IMR-90 (cell line): Measurements from ENCODE around the gene PPM1L.

Source experiments
- BHLHE40 ChIP-seq: fragments of 150-350 bp; IDR thresholded peaks from 2 replicates; pipeline ENCODE4 v1.6.1; 2016; ENCODE audit warnings: mild to moderate bottlenecking, low read depth, low read length
- CEBPB ChIP-seq: IDR thresholded peaks from 2 replicates; pipeline ENCODE4 v1.6.1; 2012; ENCODE audit warnings: low read depth, low read length, improper control_type of control experiment
- CHD1 ChIP-seq: IDR thresholded peaks from 2 replicates; pipeline ENCODE4 v1.6.1; 2012; ENCODE audit warnings: low read depth, low read length, improper control_type of control experiment
- POLR2A ChIP-seq: IDR thresholded peaks from 2 replicates; pipeline ENCODE4 v1.6.1; 2012; ENCODE audit warnings: mild to moderate bottlenecking, low read depth, low read length
- RAD21 ChIP-seq: IDR thresholded peaks from 2 replicates; pipeline ENCODE4 v1.6.1; 2012; ENCODE audit warnings: low read length, improper control_type of control experiment
- RFX5 ChIP-seq: IDR thresholded peaks from 2 replicates; pipeline ENCODE4 v1.8.0; 2012; ENCODE audit warnings: low read depth, mild to moderate bottlenecking, low read length, moderate library complexity
- SMC3 ChIP-seq: fragments of 150-350 bp; IDR thresholded peaks from 2 replicates; pipeline ENCODE4 v1.6.1; 2016; ENCODE audit warnings: low read depth, mild to moderate bottlenecking, antibody characterized with exemption, low read length, moderate library complexity
- TF ChIP-seq, protein P1 (sequence below): conservative IDR thresholded peaks from 2 replicates; pipeline ENCODE4 v1.5.1; 2012; ENCODE audit warnings: mild to moderate bottlenecking, low read depth, low read length, improper control_type of control experiment
- TF ChIP-seq, protein P2 (sequence below): fragments of 150-350 bp; IDR thresholded peaks from 2 replicates; pipeline ENCODE4 v1.6.1; 2016; ENCODE audit warnings: low read depth, mild to moderate bottlenecking, low read length, moderate library complexity, borderline replicate concordance
- TF ChIP-seq, protein P3 (sequence below): fragments of 150-350 bp; IDR thresholded peaks from 2 replicates; pipeline ENCODE4 v1.6.1; 2017; ENCODE audit warnings: mild to moderate bottlenecking, antibody characterized with exemption, low read length, low read depth

DNA sequence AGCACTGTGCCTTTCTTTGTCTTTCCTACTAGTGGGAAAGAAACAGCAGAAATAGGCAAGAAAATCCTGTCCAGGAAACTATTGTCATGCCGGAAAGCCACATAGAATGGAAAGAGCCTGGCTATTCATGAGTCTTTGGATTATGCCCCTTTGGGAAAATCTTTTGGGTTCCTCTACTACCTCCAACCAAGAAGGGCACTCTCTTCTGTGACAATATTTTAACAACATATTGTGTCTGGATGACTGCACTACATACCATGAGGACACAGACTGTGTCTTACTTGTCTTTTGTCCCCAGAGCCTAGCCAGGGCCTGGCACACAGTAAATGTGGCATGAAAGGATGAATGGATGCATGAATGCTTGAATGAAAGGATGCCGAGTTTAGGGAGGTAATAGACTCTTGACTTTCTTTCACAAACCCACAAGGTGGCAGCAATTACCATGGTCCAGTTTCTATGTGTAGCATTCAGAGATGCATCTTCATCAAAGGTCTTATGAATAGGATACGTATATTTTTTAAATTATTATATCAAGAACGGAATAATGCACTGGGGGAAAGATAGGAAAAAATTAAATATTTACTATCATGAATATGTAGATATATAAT lies 48.7 kb upstream of the PPM1L start:
- TF ChIP-seq, protein P1, sequence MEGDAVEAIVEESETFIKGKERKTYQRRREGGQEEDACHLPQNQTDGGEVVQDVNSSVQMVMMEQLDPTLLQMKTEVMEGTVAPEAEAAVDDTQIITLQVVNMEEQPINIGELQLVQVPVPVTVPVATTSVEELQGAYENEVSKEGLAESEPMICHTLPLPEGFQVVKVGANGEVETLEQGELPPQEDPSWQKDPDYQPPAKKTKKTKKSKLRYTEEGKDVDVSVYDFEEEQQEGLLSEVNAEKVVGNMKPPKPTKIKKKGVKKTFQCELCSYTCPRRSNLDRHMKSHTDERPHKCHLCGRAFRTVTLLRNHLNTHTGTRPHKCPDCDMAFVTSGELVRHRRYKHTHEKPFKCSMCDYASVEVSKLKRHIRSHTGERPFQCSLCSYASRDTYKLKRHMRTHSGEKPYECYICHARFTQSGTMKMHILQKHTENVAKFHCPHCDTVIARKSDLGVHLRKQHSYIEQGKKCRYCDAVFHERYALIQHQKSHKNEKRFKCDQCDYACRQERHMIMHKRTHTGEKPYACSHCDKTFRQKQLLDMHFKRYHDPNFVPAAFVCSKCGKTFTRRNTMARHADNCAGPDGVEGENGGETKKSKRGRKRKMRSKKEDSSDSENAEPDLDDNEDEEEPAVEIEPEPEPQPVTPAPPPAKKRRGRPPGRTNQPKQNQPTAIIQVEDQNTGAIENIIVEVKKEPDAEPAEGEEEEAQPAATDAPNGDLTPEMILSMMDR: peak; percentile 51
- TF ChIP-seq, protein P2, sequence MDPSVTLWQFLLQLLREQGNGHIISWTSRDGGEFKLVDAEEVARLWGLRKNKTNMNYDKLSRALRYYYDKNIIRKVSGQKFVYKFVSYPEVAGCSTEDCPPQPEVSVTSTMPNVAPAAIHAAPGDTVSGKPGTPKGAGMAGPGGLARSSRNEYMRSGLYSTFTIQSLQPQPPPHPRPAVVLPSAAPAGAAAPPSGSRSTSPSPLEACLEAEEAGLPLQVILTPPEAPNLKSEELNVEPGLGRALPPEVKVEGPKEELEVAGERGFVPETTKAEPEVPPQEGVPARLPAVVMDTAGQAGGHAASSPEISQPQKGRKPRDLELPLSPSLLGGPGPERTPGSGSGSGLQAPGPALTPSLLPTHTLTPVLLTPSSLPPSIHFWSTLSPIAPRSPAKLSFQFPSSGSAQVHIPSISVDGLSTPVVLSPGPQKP: no peak
- TF ChIP-seq CEBPB (no peak), POLR2A (no peak), RAD21 (peak; percentile 60), SMC3 (peak; percentile 37; the same call in 1 of the 2 replicates), CHD1 (no peak), RFX5 (no peak), BHLHE40 (no peak)
- TF ChIP-seq, protein P3, sequence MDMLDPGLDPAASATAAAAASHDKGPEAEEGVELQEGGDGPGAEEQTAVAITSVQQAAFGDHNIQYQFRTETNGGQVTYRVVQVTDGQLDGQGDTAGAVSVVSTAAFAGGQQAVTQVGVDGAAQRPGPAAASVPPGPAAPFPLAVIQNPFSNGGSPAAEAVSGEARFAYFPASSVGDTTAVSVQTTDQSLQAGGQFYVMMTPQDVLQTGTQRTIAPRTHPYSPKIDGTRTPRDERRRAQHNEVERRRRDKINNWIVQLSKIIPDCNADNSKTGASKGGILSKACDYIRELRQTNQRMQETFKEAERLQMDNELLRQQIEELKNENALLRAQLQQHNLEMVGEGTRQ: no peak
